Ectodermal cell (in vitro differentiated cells): ENCODE measurements around the gene SEMA3C.

Source experiments
- H3K27ac ChIP-seq: 2 replicates; pipeline ENCODE4 v1.7.0; 2013; ENCODE audit warnings: mild to moderate bottlenecking, low read depth, low read length; ENCODE audit not compliant: insufficient read depth, poor library complexity, severe bottlenecking
- H3K27me3 ChIP-seq: 2 replicates; pipeline ENCODE4 v1.7.0; 2013; ENCODE audit warnings: mild to moderate bottlenecking, low read length; ENCODE audit not compliant: insufficient read depth, control insufficient read depth, poor library complexity, severe bottlenecking
- H3K36me3 ChIP-seq: one replicate; pipeline ENCODE4 v1.7.0; 2013; ENCODE audit warnings: low read length; ENCODE audit not compliant: control insufficient read depth, insufficient read depth
- H3K4me1 ChIP-seq: one replicate; pipeline ENCODE4 v1.7.0; 2013; ENCODE audit warnings: low read length; ENCODE audit not compliant: control insufficient read depth, insufficient read depth
- H3K4me3 ChIP-seq: 2 replicates; pipeline ENCODE4 v1.7.0; 2013; ENCODE audit warnings: low read depth, low read length, control low read depth; ENCODE audit not compliant: insufficient read depth
- H3K9me3 ChIP-seq: 2 replicates; pipeline ENCODE4 v1.7.0; 2013; ENCODE audit warnings: mild to moderate bottlenecking, low read length, moderate library complexity; ENCODE audit not compliant: control insufficient read depth
- WGBS, 2 experiments: methylation state at CpG; one replicate each; pipeline ENCODE4 v1.1.7; 2013; ENCODE audit warnings: missing lambda C conversion rate in 2 of 2; 5-methylcytosine and 5-hydroxymethylcytosine counted together

Gene SEMA3C

GRCh38 chr7:80815733-80816132 lies 103.1 kb downstream of the SEMA3C start:
- no peaks in the 10 kb centered on the region for H3K27me3 ChIP-seq
- H3K4me3 ChIP-seq = no peak overlapping the region
- no peaks in the 10 kb centered on the region for H3K36me3 ChIP-seq
- H3K27ac ChIP-seq = no peak overlapping the region
- no peaks in the 10 kb centered on the region for H3K4me1 ChIP-seq
- no peaks in the 10 kb centered on the region for H3K9me3 ChIP-seq
- 94 to 97% methylated on average over 1 of the region's 1 CpG for WGBS, 2 experiments

- WGBS, 2 experiments = 89% methylated on average over 1 of the region's 1 CpG; no CpG with 5 or more reads in 1 of the 2 experiments
Measured at GRCh38 chr7:80809545-80809944, 109.3 kb downstream of the SEMA3C start.

GRCh38 chr7:80807166-80807900 lies 111.5 kb downstream of the SEMA3C start:
- H3K4me1 ChIP-seq = no peaks in the 10 kb centered on the region
- H3K9me3 ChIP-seq = no peaks in the 10 kb centered on the region
- H3K27me3 ChIP-seq = no peaks in the 10 kb centered on the region
- 79 to 100% methylated on average over 3 of the region's 3 CpGs for WGBS, 2 experiments
- no peak overlapping the region for H3K4me3 ChIP-seq
- H3K27ac ChIP-seq = no peak overlapping the region
- no peaks in the 10 kb centered on the region for H3K36me3 ChIP-seq

More at GRCh38 chr7:80809545-80809944, 109.3 kb downstream of the SEMA3C start:
- no peak overlapping the region for H3K4me3 ChIP-seq
- H3K27ac ChIP-seq = no peak overlapping the region
- H3K9me3 ChIP-seq = no peaks in the 10 kb centered on the region
- no peaks in the 10 kb centered on the region for H3K27me3 ChIP-seq
- no peaks in the 10 kb centered on the region for H3K4me1 ChIP-seq
- no peaks in the 10 kb centered on the region for H3K36me3 ChIP-seq

- no peaks in the 10 kb centered on the region for H3K27me3 ChIP-seq
- 88 to 91% methylated on average over 5 to 6 of the region's 6 CpGs for WGBS, 2 experiments
- H3K4me3 ChIP-seq = no peak overlapping the region
- H3K27ac ChIP-seq = no peak overlapping the region
- H3K4me1 ChIP-seq = no peaks in the 10 kb centered on the region
- H3K36me3 ChIP-seq = no peaks in the 10 kb centered on the region
- no peaks in the 10 kb centered on the region for H3K9me3 ChIP-seq
Measured at GRCh38 chr7:80806663-80807062, 112.2 kb downstream of the SEMA3C start.

- no peak overlapping the region for H3K27ac ChIP-seq
- no peaks in the 10 kb centered on the region for H3K27me3 ChIP-seq
- WGBS, 2 experiments = 90 to 95% methylated on average over 3 to 4 of the region's 4 CpGs
Measured at GRCh38 chr7:80804589-80804988, 114.3 kb downstream of the SEMA3C start.

DNA sequence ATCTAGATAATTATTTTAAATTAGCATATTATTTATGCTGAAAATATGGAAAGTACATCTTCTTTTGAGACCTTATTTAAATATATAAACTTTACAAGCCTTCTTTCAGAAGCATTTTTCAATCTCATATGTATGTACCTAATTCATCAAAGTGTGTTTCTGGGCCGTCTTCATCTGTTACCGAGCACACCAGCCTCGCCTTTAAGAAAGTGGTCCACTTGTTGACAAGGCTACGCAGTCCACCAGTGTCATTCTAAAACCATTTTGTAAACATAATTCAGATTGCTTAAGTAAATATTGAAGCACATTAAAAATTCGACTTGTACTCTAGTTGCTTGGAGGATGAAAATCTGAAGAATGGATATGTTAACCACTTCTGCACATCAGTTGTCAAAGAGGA lies 116.3 kb downstream of the SEMA3C start:
- no peaks in the 10 kb centered on the region for H3K9me3 ChIP-seq
- H3K27ac ChIP-seq = no peak overlapping the region
- WGBS, 2 experiments = 95 to 96% methylated on average over 4 to 5 of the region's 5 CpGs
- H3K4me1 ChIP-seq = no peaks in the 10 kb centered on the region
- H3K4me3 ChIP-seq = no peak overlapping the region
- no peaks in the 10 kb centered on the region for H3K36me3 ChIP-seq
- no peaks in the 10 kb centered on the region for H3K27me3 ChIP-seq

More at GRCh38 chr7:80804589-80804988, 114.3 kb downstream of the SEMA3C start:
- Histone ChIP-seq H3K4me1 (no peaks in the 10 kb centered on the region), H3K36me3 (no peaks in the 10 kb centered on the region), H3K4me3 (no peak overlapping the region), H3K9me3 (no peaks in the 10 kb centered on the region)

GRCh38 chr7:80794631-80795573 lies 123.9 kb downstream of the SEMA3C start:
- H3K4me1 ChIP-seq = no peaks in the 10 kb centered on the region
- H3K9me3 ChIP-seq = no peaks in the 10 kb centered on the region
- no peak overlapping the region for H3K27ac ChIP-seq
- H3K27me3 ChIP-seq = no peaks in the 10 kb centered on the region
- 93 to 94% methylated on average over 10 of the region's 10 CpGs for WGBS, 2 experiments
- H3K4me3 ChIP-seq = no peak overlapping the region
- no peaks in the 10 kb centered on the region for H3K36me3 ChIP-seq

- H3K27ac ChIP-seq = no peak overlapping the region
- H3K36me3 ChIP-seq = no peaks in the 10 kb centered on the region
- no peak overlapping the region for H3K4me3 ChIP-seq
- 92 to 98% methylated on average over 3 of the region's 3 CpGs for WGBS, 2 experiments
- H3K9me3 ChIP-seq = no peaks in the 10 kb centered on the region
- no peaks in the 10 kb centered on the region for H3K4me1 ChIP-seq
- H3K27me3 ChIP-seq = no peaks in the 10 kb centered on the region
Measured at GRCh38 chr7:80791509-80791929, 127.3 kb downstream of the SEMA3C start.

DNA sequence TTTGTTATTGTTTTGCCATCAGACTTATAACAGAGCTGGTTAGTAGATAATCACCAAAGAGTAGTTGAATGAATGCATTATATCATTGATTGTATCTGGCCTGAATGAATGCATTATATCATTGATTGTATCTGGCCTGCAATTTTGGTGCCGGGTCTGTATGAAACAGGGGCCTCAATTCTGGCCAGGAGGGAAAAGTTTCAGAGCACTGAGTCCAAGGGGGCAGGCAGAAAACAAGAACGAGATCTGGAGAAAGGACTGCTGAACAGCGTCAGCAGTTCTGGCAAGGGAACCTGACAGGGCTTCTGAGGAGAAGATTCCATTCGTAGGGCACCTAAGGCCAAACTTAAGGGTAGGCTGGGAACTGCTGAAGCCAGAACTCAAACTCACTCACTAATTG lies 128.0 kb downstream of the SEMA3C start:
- Histone ChIP-seq H3K27ac (no peak overlapping the region), H3K4me3 (no peak overlapping the region), H3K9me3 (no peaks in the 10 kb centered on the region), H3K36me3 (no peaks in the 10 kb centered on the region), H3K4me1 (no peaks in the 10 kb centered on the region), H3K27me3 (no peaks in the 10 kb centered on the region)
- 91 to 93% methylated on average over 4 of the region's 4 CpGs for WGBS, 2 experiments

- Histone ChIP-seq H3K4me3 (no peak overlapping the region), H3K27ac (no peak overlapping the region), H3K4me1 (peaks cover 4% of the 10 kb centered on the region), H3K9me3 (no peaks in the 10 kb centered on the region), H3K36me3 (no peaks in the 10 kb centered on the region), H3K27me3 (no peaks in the 10 kb centered on the region)
- 92 to 96% methylated on average over 1 of the region's 1 CpG for WGBS, 2 experiments
Measured at GRCh38 chr7:80787721-80788120, 131.1 kb downstream of the SEMA3C start.
